HCT116 (cell line): ENCODE data around the gene GRAMD2A. TPM values are rescaled to one million over a fixed set of nuclear protein-coding genes. Genes with fewer than 3 reads are reported as not detected.

Source experiments
- ATAC-seq: fragments of 200-7000 bp; cut with Tn5 transposase; 2 replicates; pipeline ENCODE4 v1.9.1; 2020; ENCODE audit warnings: mild to moderate bottlenecking, moderate library complexity
- BruUV-seq: library from RNA; stranded (reverse); fragments of 400-500 nt; replicated peaks from 2 replicates; lab custom pipeline; 2021; lab: Mats Ljungman, UMichigan
- CTCF ChIA-PET: fragments of 300-600 bp; sonication (Branson Sonifier 250); formaldehyde crosslinking; loops from one replicate; lab custom pipeline; 2021; ENCODE audit warnings: antibody characterized with exemption; lab: Charles Lee
- POLR2A ChIA-PET: fragments of 300-600, 350-600 bp; sonication (Branson Sonifier 250); formaldehyde crosslinking; loops from one replicate; lab custom pipeline; 2021; ENCODE audit warnings: antibody characterized with exemption; lab: Charles Lee
- RAD21 ChIA-PET, 2 experiments: fragments of 300-600 bp; sonication (Branson Sonifier 250); formaldehyde crosslinking; loops; one replicate each; lab custom pipeline; 2023; ENCODE audit warnings: low total read pairs in 2 of 2; ENCODE audit not compliant: uncharacterized antibody in 2 of 2, unreplicated experiment in 2 of 2, low non-redundant PET in 1 of 2; lab: Charles Lee
- DNase-seq: peaks from one replicate; pipeline ENCODE4 v3.0.0-alpha.2; 2010; ENCODE audit warnings: low read depth, low spot score
- H2AFZ ChIP-seq: fragments of 200-600 bp; shearing (Covaris generic), sonication (generic); 2 replicates; pipeline ENCODE4 v1.6.1; 2017; ENCODE audit warnings: low read depth, mixed run types, mixed read lengths, antibody characterized with exemption, low read length; ENCODE audit not compliant: poor library complexity, severe bottlenecking
- H3K27ac ChIP-seq: 2 replicates; pipeline ENCODE4 v1.5.1; 2012; ENCODE audit warnings: low read depth, low read length
- H3K27me3 ChIP-seq: fragments of 200-600 bp; sonication (generic); 2 replicates; pipeline ENCODE4 v1.6.1; 2016; ENCODE audit warnings: mixed run types, low read length, mixed read lengths; ENCODE audit not compliant: insufficient read depth
- H3K36me3 ChIP-seq, 2 experiments: fragments of 200-500 bp in 1 of 2; fragments of 200-600 bp in 1 of 2; sonication (Bioruptor generic) in 1 of 2; sonication (generic) in 1 of 2; 2 replicates each; pipeline versions ENCODE4 v1.5.1 to v1.6.1; 2014 to 2016; ENCODE audit warnings: low read length in 2 of 2, inconsistent platforms in 1 of 2, mixed read lengths in 1 of 2, mixed run types in 1 of 2; ENCODE audit not compliant: insufficient read depth in 2 of 2, control insufficient read depth in 1 of 2
- H3K4me1 ChIP-seq, 2 experiments: fragments of 200-600 bp in 1 of 2; sonication (generic) in 1 of 2; 2 replicates each; pipeline versions ENCODE4 v1.5.1 to v1.6.1; 2012 to 2017; ENCODE audit warnings: low read length in 2 of 2, inconsistent platforms in 1 of 2, mild to moderate bottlenecking in 1 of 2, mixed read lengths in 1 of 2, mixed run types in 1 of 2, moderate library complexity in 1 of 2; ENCODE audit not compliant: insufficient read depth in 2 of 2, control insufficient read depth in 1 of 2
- H3K4me2 ChIP-seq: fragments of 200-600 bp; sonication (generic); 2 replicates; pipeline ENCODE4 v1.6.1; 2017; ENCODE audit warnings: mixed run types, low read length, mixed read lengths
- H3K4me3 ChIP-seq, 2 experiments: fragments of 200-600 bp in 1 of 2; sonication (generic) in 1 of 2; replicated peaks in 1 of 2; 2 replicates each; pipeline ENCODE4 v1.5.1; 2011 to 2016; ENCODE audit warnings: low read length in 2 of 2, control low read depth in 1 of 2, low read depth in 1 of 2, mild to moderate bottlenecking in 1 of 2, mixed read lengths in 1 of 2, mixed run types in 1 of 2
- H3K79me2 ChIP-seq: fragments of 200-600 bp; sonication (generic); 2 replicates; pipeline ENCODE4 v1.6.1; 2017; ENCODE audit warnings: mild to moderate bottlenecking, mixed run types, low read length, moderate library complexity, mixed read lengths; ENCODE audit not compliant: insufficient read depth
- H3K9ac ChIP-seq: fragments of 200-600 bp; sonication (generic); 2 replicates; pipeline ENCODE4 v1.6.1; 2016; ENCODE audit warnings: low read length, mixed read lengths
- H3K9me2 ChIP-seq: fragments of 200-600 bp; sonication (generic), shearing (Covaris generic); 2 replicates; pipeline ENCODE4 v1.6.1; 2017; ENCODE audit warnings: mixed run types, mild to moderate bottlenecking, moderate library complexity; ENCODE audit not compliant: insufficient read depth
- H3K9me3 ChIP-seq, 2 experiments: fragments of 200-500 bp in 1 of 2; fragments of 200-600 bp in 1 of 2; sonication (Bioruptor generic) in 1 of 2; sonication (generic) in 1 of 2; 2 replicates each; pipeline ENCODE4 v1.6.1; 2014 to 2017; ENCODE audit warnings: low read length in 2 of 2, mixed read lengths in 2 of 2, inconsistent platforms in 1 of 2, low read depth in 1 of 2, mild to moderate bottlenecking in 1 of 2, mixed run types in 1 of 2, moderate library complexity in 1 of 2; ENCODE audit not compliant: control insufficient read depth in 1 of 2, insufficient read depth in 1 of 2
- H4K20me1 ChIP-seq: fragments of 200-600 bp; sonication (generic), shearing (Covaris generic); 2 replicates; pipeline ENCODE4 v1.6.1; 2017; ENCODE audit warnings: mixed run types, mild to moderate bottlenecking, moderate library complexity; ENCODE audit not compliant: insufficient read depth
- CBX3 ChIP-seq: IDR thresholded peaks from 2 replicates; pipeline ENCODE4 v1.6.1; 2012; ENCODE audit warnings: low read depth
- CTCF ChIP-seq, 3 experiments: fragments of 200-600 bp in 1 of 3; sonication (generic) in 1 of 3; IDR thresholded peaks in 2 of 3; conservative IDR thresholded peaks in 1 of 3; 2 replicates each; pipeline ENCODE4 v1.5.1; 2012 to 2017; ENCODE audit warnings: low read depth in 2 of 3, low read length in 2 of 3, antibody characterized with exemption in 1 of 3, borderline replicate concordance in 1 of 3, control low read depth in 1 of 3, mild to moderate bottlenecking in 1 of 3, mixed read lengths in 1 of 3, mixed run types in 1 of 3, moderate library complexity in 1 of 3; ENCODE audit not compliant: insufficient read depth in 1 of 3
- intact Hi-C: fragments of 100-400 bp; cut with micrococcal nuclease; formaldehyde crosslinking; loops from 2 replicates; pipeline ENCODE4 v1.10.0; 2022
- total RNA-seq: library from RNA; stranded (reverse); gene quantifications from one replicate; pipeline ENCODE4 v1.2.1, GENCODE V29; 2021; ENCODE audit not compliant: unreplicated experiment
- TF ChIP-seq, protein P1 (sequence below): IDR thresholded peaks from 2 replicates; pipeline ENCODE4 v1.6.1; 2012

Gene GRAMD2A
- total RNA-seq, 1 experiment from 2014 or later: 8.0 TPM

DNA sequence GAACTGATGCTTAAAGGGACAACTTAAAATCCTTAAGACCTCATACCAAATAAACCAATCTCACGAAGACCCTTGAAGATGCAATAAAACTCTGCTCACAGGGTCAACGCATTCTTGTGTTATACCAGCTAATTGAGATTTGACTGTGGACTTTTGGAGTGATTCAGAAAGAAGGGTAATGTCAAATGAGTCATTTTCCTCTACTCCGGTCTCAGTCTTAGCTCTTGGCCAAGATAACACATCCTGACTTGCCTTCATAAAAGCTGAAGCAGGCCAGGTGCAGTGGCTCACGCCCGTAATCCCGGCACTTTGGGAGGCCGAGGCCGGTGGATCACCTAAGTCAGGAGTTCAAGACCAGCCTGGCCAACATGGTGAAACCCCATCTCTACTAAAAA lies 29.6 kb upstream of the GRAMD2A start (continued):
- TF ChIP-seq CTCF (IDR thresholded peaks at IDR 0.05 in 2 of 3, conservative IDR thresholded peaks at IDR 0.05 in 1 of 3; ENCODE audit: borderline replicate concordance in 1 of 3, insufficient read depth in 1 of 3, low read depth in 2 of 3, low read length in 2 of 3): no peak
- TF ChIP-seq, protein P1, sequence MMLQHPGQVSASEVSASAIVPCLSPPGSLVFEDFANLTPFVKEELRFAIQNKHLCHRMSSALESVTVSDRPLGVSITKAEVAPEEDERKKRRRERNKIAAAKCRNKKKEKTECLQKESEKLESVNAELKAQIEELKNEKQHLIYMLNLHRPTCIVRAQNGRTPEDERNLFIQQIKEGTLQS: no peak

DNA sequence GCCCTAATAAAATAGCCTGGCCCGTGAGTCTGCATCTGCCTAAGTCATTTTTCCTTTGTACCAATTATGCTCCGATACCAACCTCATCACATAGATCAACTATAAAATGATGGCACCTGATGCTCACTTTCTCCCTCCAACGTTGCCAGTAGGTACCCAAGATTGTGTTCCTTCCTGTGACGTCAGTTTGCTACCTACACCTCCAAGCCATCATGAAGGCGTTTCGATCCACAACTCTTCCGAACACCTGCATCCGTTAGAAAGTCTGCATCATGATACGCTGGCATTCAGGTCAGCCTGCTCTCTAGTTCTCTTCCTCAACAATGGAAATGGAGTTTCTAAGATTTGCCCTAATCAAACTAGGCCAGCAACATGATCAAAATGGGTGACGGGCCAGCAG lies 25.7 kb upstream of the GRAMD2A start:
- no peak for DNase-seq
- H3K27me3 ChIP-seq: no peaks in the 10 kb centered on the region
- intact Hi-C loops: loop anchor here (10.0 kb wide), 1 partner anchor 928 kb away; no protein-coding TSS in a partner anchor
- H2AFZ ChIP-seq: no peak overlapping the region
- RAD21 ChIA-PET: no interaction called here
- BruUV-seq: no TSS peak
- no peak for TF ChIP-seq CBX3
- TF ChIP-seq, all 23 proteins: peak for 0
- H3K4me2 ChIP-seq: peak overlapping the region; percentile 25; the same call in 1 of the 2 replicates
- no peaks in the 10 kb centered on the region for H3K9me3 ChIP-seq
- peaks cover 68% of the 10 kb centered on the region; the same call in 1 of the 2 replicates for H4K20me1 ChIP-seq
- no peak for ATAC-seq
- H3K9me2 ChIP-seq: no peaks in the 10 kb centered on the region
- POLR2A ChIA-PET: interaction anchor here (1.0 kb wide), 1 partner anchor 8 kb away, joined by 3 read pairs; the partner anchor contains the start of gene PKM
- H3K4me3 ChIP-seq: no peak overlapping the region
- peaks cover 40 to 67% of the 10 kb centered on the region in 2 experiments for H3K36me3 ChIP-seq
- peak overlapping the region; percentile 0; the same call in 1 of the 2 replicates for H3K27ac ChIP-seq
- peaks cover 48 to 57% of the 10 kb centered on the region in 2 experiments for H3K4me1 ChIP-seq
- peaks cover 100% of the 10 kb centered on the region for H3K79me2 ChIP-seq
- CTCF ChIA-PET: no interaction called here
- H3K9ac ChIP-seq: 0 out of 2 replicates have a peak overlapping the region, but pooled peaks have one; percentile 16
